Natural killer cell (primary cell): Measurements from ENCODE around the gene C1orf159. TPM values are rescaled to one million over a fixed set of nuclear protein-coding genes. Genes with fewer than 3 reads are reported as not detected.

Experiments used
- ATAC-seq, 3 donors: fragments of 150-1000 bp in 2 of 3; fragments of 200-7000 bp in 1 of 3; cut with Tn5 transposase; 1 replicate in 1 of 3; 2 replicates in 2 of 3; pipeline ENCODE4 v1.10.0; 2021; ENCODE audit warnings: mild to moderate bottlenecking in 2 of 3, moderate library complexity in 2 of 3
- DNase-seq, 2 donors: peaks; one replicate each; pipeline versions ENCODE4 v3.0.0 to v3.0.0-alpha.2; 2013 to 2021; ENCODE audit warnings: mixed read lengths in 1 of 2
- H3K27ac ChIP-seq: one replicate; pipeline ENCODE4 v1.5.1; 2013; ENCODE audit warnings: mild to moderate bottlenecking, low read length
- H3K27me3 ChIP-seq: one replicate; pipeline ENCODE4 v1.6.1; 2013; ENCODE audit warnings: low read length; ENCODE audit not compliant: control insufficient read depth, insufficient read depth
- H3K36me3 ChIP-seq: one replicate; pipeline ENCODE4 v1.6.1; 2013; ENCODE audit warnings: low read length; ENCODE audit not compliant: control insufficient read depth, insufficient read depth
- H3K4me1 ChIP-seq: one replicate; pipeline ENCODE4 v1.6.1; 2013; ENCODE audit warnings: low read length; ENCODE audit not compliant: control insufficient read depth, insufficient read depth
- H3K4me3 ChIP-seq: one replicate; pipeline ENCODE4 v1.5.1; 2013; ENCODE audit warnings: low read length
- H3K9me3 ChIP-seq: one replicate; pipeline ENCODE4 v1.6.1; 2013; ENCODE audit warnings: low read length; ENCODE audit not compliant: control insufficient read depth, insufficient read depth
- H3K27ac Mint-ChIP-seq, 2 donors: one replicate each; pipeline ENCODE4 v1.8.0; 2022; ENCODE audit warnings: mild to moderate bottlenecking in 2 of 2, mixed read lengths in 2 of 2, moderate library complexity in 1 of 2
- H3K27me3 Mint-ChIP-seq, 2 donors: one replicate each; pipeline ENCODE4 v1.8.0; 2022; ENCODE audit warnings: low read depth in 2 of 2, mixed read lengths in 2 of 2
- H3K36me3 Mint-ChIP-seq: one replicate; pipeline ENCODE4 v1.8.0; 2022; ENCODE audit warnings: mixed read lengths
- H3K4me1 Mint-ChIP-seq, 2 donors: one replicate each; pipeline ENCODE4 v1.8.0; 2022; ENCODE audit warnings: mixed read lengths in 2 of 2
- H3K4me3 Mint-ChIP-seq: one replicate; pipeline ENCODE4 v1.8.0; 2022; ENCODE audit warnings: mild to moderate bottlenecking, moderate library complexity, mixed read lengths
- H3K9me3 Mint-ChIP-seq, 2 donors: one replicate each; pipeline ENCODE4 v1.8.0; 2022; ENCODE audit warnings: mixed read lengths in 2 of 2
- WGBS: methylation state at CpG from one replicate; pipeline ENCODE4 v1.1.7; 2013; ENCODE audit warnings: missing lambda C conversion rate; ENCODE audit not compliant: insufficient coverage; 5-methylcytosine and 5-hydroxymethylcytosine counted together
- intact Hi-C: fragments of 100-400 bp; cut with micrococcal nuclease; formaldehyde crosslinking; loops from one replicate; pipeline ENCODE4 v1.14.2; 2022
- total RNA-seq, 4 donors: library from RNA; stranded (reverse); fragments of 120-200 nt in 1 of 4; gene quantifications; one replicate each; pipeline versions ENCODE4 v1.2.3 to v1.2.4, GENCODE V29; 2013 to 2022
- TF ChIP-seq, protein P1 (sequence below): fragments of 200-600 bp; IDR thresholded peaks from one replicate; pipeline ENCODE4 v1.8.0; 2022; ENCODE audit warnings: antibody characterized with exemption

The C1orf159 gene
- total RNA-seq, 3 donors from 2014 or later (not counting 1 experiment from before 2014, with no cell fraction given): 19.6 to 25.1 (median 21.5) TPM

DNA sequence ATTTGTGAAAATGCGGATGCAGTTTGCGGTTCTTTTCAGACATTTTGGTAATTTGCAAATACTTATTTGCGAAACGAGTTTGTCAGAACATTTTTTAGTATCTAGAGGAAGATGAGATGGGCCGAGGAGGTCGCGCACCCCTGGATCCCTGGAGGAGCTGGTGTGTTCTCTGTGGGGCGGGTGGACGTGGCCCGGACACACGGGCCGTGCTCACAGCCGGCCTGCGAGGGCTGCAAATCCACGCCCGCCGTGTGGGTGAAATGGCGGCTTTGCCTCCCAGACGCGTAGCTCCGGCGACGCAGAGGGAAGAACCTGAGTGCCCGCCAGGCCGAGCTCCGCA lies 48.4 kb upstream of the C1orf159 start:
- H3K9me3 Mint-ChIP-seq: no peaks in the 10 kb centered on the region
- 85% methylated on average over 26 of the region's 26 CpGs for WGBS
- TF ChIP-seq, protein P1, sequence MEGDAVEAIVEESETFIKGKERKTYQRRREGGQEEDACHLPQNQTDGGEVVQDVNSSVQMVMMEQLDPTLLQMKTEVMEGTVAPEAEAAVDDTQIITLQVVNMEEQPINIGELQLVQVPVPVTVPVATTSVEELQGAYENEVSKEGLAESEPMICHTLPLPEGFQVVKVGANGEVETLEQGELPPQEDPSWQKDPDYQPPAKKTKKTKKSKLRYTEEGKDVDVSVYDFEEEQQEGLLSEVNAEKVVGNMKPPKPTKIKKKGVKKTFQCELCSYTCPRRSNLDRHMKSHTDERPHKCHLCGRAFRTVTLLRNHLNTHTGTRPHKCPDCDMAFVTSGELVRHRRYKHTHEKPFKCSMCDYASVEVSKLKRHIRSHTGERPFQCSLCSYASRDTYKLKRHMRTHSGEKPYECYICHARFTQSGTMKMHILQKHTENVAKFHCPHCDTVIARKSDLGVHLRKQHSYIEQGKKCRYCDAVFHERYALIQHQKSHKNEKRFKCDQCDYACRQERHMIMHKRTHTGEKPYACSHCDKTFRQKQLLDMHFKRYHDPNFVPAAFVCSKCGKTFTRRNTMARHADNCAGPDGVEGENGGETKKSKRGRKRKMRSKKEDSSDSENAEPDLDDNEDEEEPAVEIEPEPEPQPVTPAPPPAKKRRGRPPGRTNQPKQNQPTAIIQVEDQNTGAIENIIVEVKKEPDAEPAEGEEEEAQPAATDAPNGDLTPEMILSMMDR: no peak
- Histone ChIP-seq H3K4me3 (no peak overlapping the region), H3K36me3 (no peaks in the 10 kb centered on the region), H3K27ac (no peak overlapping the region), H3K4me1 (peaks cover 41% of the 10 kb centered on the region), H3K9me3 (no peaks in the 10 kb centered on the region), H3K27me3 (no peaks in the 10 kb centered on the region)
- intact Hi-C loops: no loop called here
- no peak overlapping the region for H3K4me3 Mint-ChIP-seq
- peaks cover 7 to 11% of the 10 kb centered on the region in 2 donors for H3K4me1 Mint-ChIP-seq
- ATAC-seq (no peak), DNase-seq (no peak)
- H3K27ac Mint-ChIP-seq: peak overlapping the region in 1 of 2 donors; percentile 24
- H3K36me3 Mint-ChIP-seq: no peaks in the 10 kb centered on the region
- H3K27me3 Mint-ChIP-seq: peaks cover 0 to 4% of the 10 kb centered on the region in 2 donors

DNA sequence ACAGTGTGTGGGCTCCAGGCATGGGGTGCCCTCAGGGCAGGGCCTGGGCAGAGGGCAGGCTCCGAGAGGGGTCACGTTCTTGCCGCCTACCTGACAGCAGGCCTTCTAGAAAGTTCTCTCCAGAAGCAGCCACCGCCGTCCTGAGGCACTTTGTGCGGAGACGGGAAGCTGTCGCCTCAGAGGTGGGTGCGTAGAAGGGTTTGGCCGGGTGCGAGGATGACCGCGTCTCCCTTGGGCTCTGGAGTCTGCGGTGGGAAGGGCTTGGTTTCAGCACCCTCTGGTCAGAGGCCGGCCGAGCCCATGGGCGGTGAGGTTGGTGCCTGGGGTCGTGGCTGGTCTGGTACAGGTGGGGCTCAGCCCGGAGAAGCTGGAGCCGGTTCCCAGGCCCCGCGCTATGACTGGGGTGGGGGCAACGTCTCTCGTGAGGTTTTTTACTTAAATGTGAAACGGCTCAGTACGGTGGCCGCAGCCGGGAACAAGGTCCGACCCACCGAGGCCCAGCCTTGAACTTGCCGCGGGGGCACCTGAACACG lies 47.7 kb upstream of the C1orf159 start:
- no peaks in the 10 kb centered on the region for H3K36me3 Mint-ChIP-seq
- H3K27me3 ChIP-seq: no peaks in the 10 kb centered on the region
- ATAC-seq (no peak), DNase-seq (no peak)
- peaks cover 7 to 11% of the 10 kb centered on the region in 2 donors for H3K4me1 Mint-ChIP-seq
- H3K4me3 ChIP-seq: no peak overlapping the region
- TF ChIP-seq, protein P1: no peak
- no peaks in the 10 kb centered on the region for H3K9me3 ChIP-seq
- H3K4me3 Mint-ChIP-seq: peak overlapping the region; percentile 17
- H3K36me3 ChIP-seq: no peaks in the 10 kb centered on the region
- H3K27me3 Mint-ChIP-seq: peaks cover 0 to 4% of the 10 kb centered on the region in 2 donors
- WGBS: 95% methylated on average over 33 of the region's 33 CpGs
- no peaks in the 10 kb centered on the region for H3K9me3 Mint-ChIP-seq
- peaks cover 43% of the 10 kb centered on the region for H3K4me1 ChIP-seq
- H3K27ac Mint-ChIP-seq: peak overlapping the region in 1 of 2 donors; percentile 24
- no peak overlapping the region for H3K27ac ChIP-seq
- intact Hi-C loops: no loop called here

DNA sequence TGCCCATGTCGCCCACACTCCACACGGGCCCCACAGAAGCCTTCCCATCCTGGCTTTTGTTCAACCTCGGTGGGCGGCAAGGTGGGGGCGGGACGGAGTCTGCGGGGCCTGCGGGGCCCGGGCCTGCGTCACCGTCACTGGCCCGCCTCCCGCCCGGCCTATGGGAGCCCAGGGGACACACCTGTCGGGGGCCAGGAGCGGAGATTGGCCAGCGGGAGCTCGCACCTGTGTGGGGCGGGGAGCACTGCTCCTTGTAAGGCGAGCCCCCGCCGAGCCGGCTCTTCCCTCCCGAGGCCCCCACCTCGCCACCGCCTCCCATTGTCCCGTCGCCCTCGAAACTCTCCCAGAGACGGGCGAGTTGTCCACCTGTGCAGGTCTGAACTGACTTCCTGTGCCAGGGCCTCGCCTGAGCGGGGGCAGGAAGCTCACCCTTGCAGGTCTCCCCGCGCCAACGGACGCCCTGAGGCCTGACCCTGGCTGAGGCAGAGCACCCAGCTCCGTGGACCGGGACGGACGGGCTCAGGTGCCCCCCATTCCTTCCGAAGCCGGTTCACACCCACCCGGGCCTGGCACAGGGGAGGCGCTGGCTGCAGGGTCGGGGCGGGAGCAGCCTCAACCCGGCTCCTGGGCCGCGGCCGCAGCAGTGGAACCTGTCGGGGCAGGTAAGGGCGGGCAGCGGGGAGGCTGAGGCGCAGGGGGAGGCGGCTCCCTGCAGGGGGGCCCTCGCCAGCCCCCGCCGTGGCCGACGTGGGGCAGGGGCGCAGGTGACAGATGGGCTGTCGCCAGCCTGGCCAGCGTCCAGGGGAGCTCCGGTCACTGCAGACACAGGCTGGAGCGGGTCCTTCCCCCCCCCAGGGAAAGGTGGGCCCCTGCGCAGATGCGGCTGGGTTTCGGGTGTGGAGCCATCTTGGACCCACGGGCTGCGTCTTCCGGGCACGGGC lies 47.0 kb upstream of the C1orf159 start:
- Mint-ChIP-seq H3K4me1 (peaks cover 7 to 11% of the 10 kb centered on the region in 2 donors), H3K27ac (no peak overlapping the region), H3K36me3 (no peaks in the 10 kb centered on the region), H3K4me3 (no peak overlapping the region), H3K9me3 (no peaks in the 10 kb centered on the region), H3K27me3 (peaks cover 0 to 4% of the 10 kb centered on the region in 2 donors)
- WGBS: 76% methylated on average over 73 of the region's 73 CpGs
- DNase-seq: no peak
- intact Hi-C loops: no loop called here
- Histone ChIP-seq H3K36me3 (no peaks in the 10 kb centered on the region), H3K9me3 (no peaks in the 10 kb centered on the region), H3K4me3 (no peak overlapping the region), H3K4me1 (peaks cover 44% of the 10 kb centered on the region), H3K27ac (no peak overlapping the region), H3K27me3 (no peaks in the 10 kb centered on the region)
- ATAC-seq: no peak
- TF ChIP-seq, protein P1: no peak
